ENCODE measurements around the gene AJAP1.
"Not testable (repeated sequence)": the region's sequence is repeated elsewhere in the genome, so short reads cannot be mapped to it uniquely, and the experiment has no call there.

AJAP1 gene

DNA sequence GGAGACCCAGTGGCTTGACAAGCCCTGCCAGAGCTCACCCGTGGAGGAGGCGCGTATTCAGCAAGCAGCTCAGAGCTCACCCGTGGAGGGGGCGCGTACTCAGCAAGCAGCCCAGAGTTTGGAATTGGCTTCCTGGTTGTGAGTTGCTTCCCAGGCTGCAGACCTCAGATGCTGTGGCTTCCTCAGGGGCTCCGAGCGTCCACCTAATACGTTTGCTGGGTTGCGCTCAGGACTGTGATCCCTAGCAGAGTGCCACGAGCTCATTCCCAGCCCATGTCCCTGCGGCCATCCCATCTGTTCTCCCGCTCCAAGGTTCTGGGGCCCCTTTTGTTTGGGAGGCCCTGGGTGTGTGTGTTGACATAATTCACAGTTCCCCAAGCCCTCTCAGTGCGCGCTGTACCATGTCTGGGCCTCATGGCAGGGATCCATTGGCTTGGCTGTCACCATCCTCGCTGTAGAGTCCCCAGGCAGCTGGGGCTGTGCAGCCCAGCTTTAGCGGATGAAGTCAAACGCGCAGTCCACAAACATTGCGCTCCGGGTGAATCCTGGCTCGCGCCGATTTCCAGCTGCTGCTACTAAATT, 3.6 kb downstream of the AJAP1 start:
- DNase-seq (ENCODE audit: low read depth in 2 of 2) = no peak

DNA sequence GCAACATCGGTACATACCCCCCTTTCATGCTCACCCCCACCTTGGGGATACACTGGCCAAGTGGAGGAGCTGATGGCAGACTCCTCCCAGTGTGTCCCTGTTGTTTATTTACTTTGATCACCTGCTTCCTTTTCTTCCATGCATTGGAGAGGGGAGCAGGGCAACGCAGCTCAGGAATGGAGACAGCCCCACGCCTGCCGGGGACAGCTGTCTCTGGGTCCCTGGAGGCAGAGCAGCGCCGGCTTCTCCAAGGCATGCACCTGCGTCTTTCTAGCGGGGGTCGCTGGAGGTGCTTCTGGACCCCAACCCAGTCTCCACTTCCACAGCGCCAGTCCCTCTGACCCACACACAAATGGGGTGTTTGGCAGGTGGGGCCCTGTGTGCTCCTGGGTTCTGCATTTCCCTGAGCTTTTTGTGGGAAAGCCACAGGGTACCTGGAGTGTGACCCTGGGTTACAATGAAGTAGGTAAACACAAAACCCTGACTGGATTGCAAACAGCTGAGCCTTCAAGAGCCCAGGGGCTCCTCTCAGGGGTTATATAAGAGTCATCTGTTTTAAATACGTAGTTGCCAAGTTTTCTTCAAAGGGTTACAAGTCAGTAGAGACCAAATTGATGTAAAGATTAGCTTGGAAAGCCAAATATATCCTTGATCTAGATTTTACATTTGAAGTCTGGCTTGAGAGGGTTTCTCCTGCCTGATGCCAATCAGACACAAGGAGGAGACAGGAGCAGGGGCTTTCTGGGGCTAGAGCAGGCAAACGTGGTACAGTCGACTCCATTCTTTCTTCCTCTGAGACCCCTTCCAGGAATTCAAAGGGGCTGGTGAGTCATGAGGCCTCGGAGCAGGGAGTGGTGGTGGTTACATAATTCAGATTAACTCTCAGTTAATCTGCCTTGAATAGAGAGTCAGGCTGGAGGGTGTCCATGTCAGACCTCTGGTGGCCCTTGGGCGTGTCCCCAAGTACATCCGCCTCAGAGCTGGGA, 4.5 kb downstream of the AJAP1 start:
- DNase-seq (ENCODE audit: low read depth in 2 of 2) = no peak

DNA sequence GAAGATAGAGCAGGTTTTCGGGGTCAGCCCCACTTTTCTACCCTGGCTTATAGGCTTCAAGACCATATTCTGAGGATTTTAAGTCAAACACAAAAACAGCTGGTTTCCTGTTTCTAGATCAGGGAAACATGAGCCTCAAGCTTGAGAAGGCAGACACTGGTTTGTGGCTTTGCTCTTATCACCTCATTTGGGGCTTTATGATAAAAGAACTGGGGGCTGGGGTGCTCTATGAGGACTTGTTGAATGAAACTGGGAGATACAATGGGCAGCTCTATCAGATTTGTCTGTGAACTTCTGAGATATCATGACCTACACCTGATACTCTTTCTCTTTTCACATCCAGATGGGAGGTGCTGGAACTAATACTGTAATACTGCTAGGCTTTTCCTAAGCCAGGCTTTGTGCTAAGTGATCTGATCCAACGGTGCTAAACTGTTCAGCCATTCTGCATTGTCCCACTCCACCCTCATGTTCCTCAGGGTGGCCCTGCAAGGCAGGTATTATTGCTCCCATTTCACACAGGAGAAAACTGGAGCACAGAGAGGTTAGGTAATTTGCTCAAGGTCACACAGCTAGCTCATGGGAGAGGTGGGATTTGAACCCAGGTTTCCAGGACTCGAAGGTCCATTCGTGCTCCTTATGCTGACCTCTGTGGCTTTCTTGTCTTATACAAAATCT, 6.6 kb downstream of the AJAP1 start:
- no peak for DNase-seq (ENCODE audit: low read depth in 2 of 2)

GRCh38 chr1:4661595-4661917, 7.1 kb downstream of the AJAP1 start:
- no peak for DNase-seq (ENCODE audit: low read depth in 2 of 2)

- no peak for DNase-seq (ENCODE audit: low read depth in 2 of 2)
Observed at GRCh38 chr1:4662168-4662567, 7.8 kb downstream of the AJAP1 start.

GRCh38 chr1:4662723-4663122, 8.3 kb downstream of the AJAP1 start:
- DNase-seq (ENCODE audit: low read depth in 2 of 2) = no peak

GRCh38 chr1:4664095-4664494, 9.7 kb downstream of the AJAP1 start:
- no peak for DNase-seq (ENCODE audit: low read depth in 2 of 2)

DNA sequence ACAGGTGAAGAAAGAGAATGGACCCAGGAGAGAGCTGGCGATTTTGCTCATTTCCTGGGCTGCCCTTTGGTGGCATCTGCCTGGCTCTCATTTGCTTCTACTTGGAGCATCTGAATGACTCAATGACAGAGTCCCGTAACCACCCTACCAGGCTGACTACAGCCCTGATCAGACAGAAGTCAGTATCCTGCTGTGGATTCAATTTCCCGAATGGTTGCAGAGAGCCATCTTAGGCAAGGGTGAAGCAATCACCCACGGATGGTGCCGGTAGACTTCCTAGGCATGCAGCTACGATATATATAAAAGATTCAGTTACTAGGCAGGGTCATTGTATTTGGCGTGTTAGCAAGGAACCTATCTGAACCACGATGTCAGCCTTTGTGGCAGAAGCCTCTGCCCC, 10.2 kb downstream of the AJAP1 start:
- no peak for DNase-seq (ENCODE audit: low read depth in 2 of 2)

- DNase-seq (ENCODE audit: low read depth in 2 of 2) = no peak
Observed at GRCh38 chr1:4665456-4665855, 11.0 kb downstream of the AJAP1 start.

GRCh38 chr1:4666683-4667082, 12.3 kb downstream of the AJAP1 start:
- DNase-seq (ENCODE audit: low read depth in 2 of 2) = not testable (repeated sequence)

- no peak for DNase-seq (ENCODE audit: low read depth in 2 of 2)
Observed at GRCh38 chr1:4668743-4669700, 14.6 kb downstream of the AJAP1 start.

- DNase-seq (ENCODE audit: low read depth in 2 of 2) = no peak
Observed at GRCh38 chr1:4670265-4670664, 15.9 kb downstream of the AJAP1 start.

DNA sequence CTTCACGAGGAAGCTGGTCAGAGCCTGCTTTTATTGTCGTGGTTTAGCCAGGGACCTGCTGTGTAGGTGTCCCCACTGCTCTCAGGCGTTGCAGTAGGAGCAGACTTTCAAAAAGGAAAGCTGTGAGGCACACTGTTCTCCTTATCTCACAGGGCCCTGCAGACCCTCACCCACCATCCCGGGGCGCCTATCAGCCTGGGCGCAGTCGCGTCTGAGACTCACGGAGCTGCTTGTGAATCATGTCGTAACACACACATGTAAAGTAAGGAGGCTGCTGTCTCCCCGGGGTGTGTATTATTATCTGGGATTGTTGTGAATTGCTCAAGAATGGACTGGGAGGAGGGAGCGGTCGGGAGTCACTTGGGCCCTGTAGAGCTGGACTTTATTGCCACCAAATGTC, 17.4 kb downstream of the AJAP1 start:
- DNase-seq (ENCODE audit: low read depth in 2 of 2) = no peak

DNA sequence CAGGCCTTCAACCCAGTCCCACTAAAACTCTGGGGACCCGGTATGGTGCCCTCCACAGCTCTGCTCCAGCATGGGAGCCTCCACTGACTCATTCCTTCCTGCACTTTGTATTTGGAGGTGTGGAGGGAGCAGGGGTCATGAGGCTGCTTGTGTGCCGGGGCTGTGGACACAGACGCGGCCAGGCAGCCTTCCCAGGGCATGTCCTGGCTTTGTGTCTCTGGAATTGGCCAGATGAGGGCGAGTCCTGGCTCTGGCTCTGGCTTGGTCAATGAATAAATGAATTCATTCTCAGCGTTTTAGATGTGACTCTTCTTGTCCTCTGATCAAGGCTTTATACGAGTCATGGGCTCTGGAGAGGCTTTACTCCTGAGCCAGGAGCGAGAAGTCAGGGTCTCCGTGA, 19.1 kb downstream of the AJAP1 start:
- DNase-seq (ENCODE audit: low read depth in 2 of 2) = no peak

DNA sequence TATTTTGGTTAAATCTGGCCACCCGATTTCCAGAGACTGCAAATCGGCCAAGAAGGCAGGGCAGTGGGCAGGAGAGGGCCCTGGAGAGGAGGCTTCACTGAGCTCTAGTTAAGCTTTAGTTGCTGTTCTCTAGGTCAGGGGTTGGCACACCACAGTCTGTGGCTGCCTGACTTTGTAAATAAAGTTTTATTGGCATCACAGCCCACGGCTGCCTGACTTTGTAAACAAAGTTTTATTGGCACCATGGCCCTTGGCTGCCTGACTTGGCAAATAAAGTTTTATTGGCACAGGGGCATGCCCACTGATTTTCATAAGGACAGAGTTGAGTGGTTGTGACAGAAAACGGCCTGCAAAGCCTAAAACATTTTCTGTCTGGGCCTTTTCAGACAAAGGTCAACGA, 19.7 kb downstream of the AJAP1 start:
- no peak for DNase-seq (ENCODE audit: low read depth in 2 of 2)

DNA sequence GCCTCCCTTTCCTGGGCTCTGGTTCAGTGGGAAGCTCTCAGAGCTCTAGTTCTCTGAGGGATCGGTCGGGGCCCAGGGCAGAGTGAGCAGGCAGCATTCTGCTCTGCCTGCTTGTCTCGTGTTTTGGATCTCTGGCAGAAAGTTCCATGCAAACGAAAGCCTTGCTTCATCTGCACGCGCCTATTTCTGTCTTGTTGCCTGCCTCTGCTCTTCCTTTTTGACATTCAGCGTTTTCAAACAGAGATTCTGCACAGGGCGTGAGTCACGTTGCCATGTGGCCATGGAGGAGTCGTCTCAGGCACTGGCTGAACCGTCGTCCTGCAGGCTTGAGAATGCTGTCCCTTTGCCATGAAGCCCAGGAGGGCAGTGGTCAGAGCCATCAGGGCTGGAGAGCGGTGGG, 20.3 kb downstream of the AJAP1 start:
- DNase-seq (ENCODE audit: low read depth in 2 of 2) = no peak

- no peak for DNase-seq (ENCODE audit: low read depth in 2 of 2)
Observed at GRCh38 chr1:4675454-4676186, 21.2 kb downstream of the AJAP1 start.

- no peak for DNase-seq (ENCODE audit: low read depth in 2 of 2)
Observed at GRCh38 chr1:4676253-4676652, 21.8 kb downstream of the AJAP1 start.

DNA sequence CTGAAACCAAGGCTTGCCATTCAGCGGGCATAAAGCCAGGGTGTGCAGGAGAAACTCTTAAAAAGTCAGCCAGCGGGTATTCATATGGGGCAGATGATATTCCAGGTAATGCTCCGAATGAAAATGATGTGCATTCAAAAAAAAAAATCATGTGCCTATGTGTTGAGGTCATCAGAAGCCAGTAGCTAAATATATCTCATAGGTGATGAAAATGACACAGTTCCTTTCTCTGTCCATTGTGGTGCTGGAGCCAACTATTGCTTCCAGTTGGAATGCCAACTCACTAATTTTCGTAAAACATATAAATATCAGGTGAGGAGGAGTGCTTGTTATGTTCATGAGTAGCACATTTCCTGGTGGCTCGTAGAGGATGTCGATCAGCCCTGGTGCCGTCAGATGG, 23.2 kb downstream of the AJAP1 start:
- no peak for DNase-seq (ENCODE audit: low read depth in 2 of 2)

DNA sequence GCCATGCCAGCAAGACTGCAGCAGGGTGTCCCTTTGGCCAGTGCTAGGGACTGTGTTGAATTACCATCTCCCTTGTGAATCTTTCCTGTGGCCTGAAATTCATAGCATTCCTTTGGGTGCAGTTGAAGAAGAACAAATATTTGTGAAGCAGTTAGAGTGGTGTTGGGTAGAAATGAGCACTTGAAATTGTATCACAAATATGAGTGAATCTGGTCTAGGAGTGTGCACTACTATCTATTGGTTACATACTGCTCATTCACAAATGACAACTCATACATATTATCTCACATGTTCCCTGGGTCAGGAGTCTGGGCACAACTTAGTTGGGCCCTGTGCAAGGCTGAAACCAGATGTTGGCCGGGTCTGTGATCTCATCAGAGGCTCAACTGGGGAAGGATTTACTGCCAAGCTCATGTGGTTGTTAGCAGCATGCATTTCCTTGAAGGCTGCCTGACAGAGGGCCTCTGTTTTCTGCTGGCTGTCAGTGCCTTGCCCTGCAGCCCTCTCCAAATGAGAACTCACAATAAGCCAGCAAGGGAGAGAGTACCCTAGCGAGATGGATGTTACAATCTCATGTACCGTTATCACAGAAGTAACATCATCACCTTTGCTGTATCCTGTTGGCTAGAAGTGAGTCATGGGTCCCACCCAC, 23.8 kb downstream of the AJAP1 start:
- no peak for DNase-seq (ENCODE audit: low read depth in 2 of 2)

- DNase-seq (ENCODE audit: low read depth in 2 of 2) = no peak
Observed at GRCh38 chr1:4681026-4681425, 26.6 kb downstream of the AJAP1 start.
